Breast epithelium (tissue), 3 donors: ENCODE data around the gene CADPS.

ENCODE experiments used
- POLR2AphosphoS5 ChIP-seq, 3 donors: sonication (generic); formaldehyde crosslinking; IDR thresholded peaks; one replicate each; pipeline ENCODE4 v1.6.1; 2017; ENCODE audit warnings: antibody characterized with exemption in 3 of 3
- TF ChIP-seq, protein P1 (sequence below), 3 donors: fragments of 450-650 bp; IDR thresholded peaks; one replicate each; pipeline ENCODE4 v1.5.1; 2016 to 2017; ENCODE audit warnings: antibody characterized with exemption in 3 of 3, mild to moderate bottlenecking in 3 of 3, moderate library complexity in 3 of 3

- TF ChIP-seq, protein P1, sequence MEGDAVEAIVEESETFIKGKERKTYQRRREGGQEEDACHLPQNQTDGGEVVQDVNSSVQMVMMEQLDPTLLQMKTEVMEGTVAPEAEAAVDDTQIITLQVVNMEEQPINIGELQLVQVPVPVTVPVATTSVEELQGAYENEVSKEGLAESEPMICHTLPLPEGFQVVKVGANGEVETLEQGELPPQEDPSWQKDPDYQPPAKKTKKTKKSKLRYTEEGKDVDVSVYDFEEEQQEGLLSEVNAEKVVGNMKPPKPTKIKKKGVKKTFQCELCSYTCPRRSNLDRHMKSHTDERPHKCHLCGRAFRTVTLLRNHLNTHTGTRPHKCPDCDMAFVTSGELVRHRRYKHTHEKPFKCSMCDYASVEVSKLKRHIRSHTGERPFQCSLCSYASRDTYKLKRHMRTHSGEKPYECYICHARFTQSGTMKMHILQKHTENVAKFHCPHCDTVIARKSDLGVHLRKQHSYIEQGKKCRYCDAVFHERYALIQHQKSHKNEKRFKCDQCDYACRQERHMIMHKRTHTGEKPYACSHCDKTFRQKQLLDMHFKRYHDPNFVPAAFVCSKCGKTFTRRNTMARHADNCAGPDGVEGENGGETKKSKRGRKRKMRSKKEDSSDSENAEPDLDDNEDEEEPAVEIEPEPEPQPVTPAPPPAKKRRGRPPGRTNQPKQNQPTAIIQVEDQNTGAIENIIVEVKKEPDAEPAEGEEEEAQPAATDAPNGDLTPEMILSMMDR (IDR thresholded peaks at IDR 0.05), result no peak
- TF ChIP-seq POLR2AphosphoS5 (IDR thresholded peaks at IDR 0.05), result no peak
These were observed 125.6 kb downstream of the CADPS start for GRCh38 chr3:62749657-62750056.
